HEK293 (cell line): ENCODE data around the gene PLA2G4E.

Source experiments
- KLF9 ChIP-seq: fragments of 450-650 bp; formaldehyde crosslinking; IDR thresholded peaks from 2 replicates; pipeline ENCODE4 v1.5.1; 2016; ENCODE audit warnings: missing biosample characterization, missing genetic modification characterization, low read depth
- REPIN1 ChIP-seq: fragments of 450-650 bp; formaldehyde crosslinking; IDR thresholded peaks from 2 replicates; pipeline ENCODE4 v1.5.1; 2017; ENCODE audit warnings: missing biosample characterization, missing genetic modification characterization, low read depth
- ZFP3 ChIP-seq: fragments of 450-650 bp; formaldehyde crosslinking; IDR thresholded peaks from 2 replicates; pipeline ENCODE4 v1.5.1; 2016; ENCODE audit warnings: low read depth, missing biosample characterization, missing genetic modification characterization
- ZFP37 ChIP-seq: fragments of 450-650 bp; formaldehyde crosslinking; IDR thresholded peaks from 2 replicates; pipeline ENCODE4 v1.5.1; 2016; ENCODE audit warnings: missing biosample characterization, missing genetic modification characterization
- ZNF138 ChIP-seq: fragments of 450-650 bp; formaldehyde crosslinking; IDR thresholded peaks from 2 replicates; pipeline ENCODE4 v1.5.1; 2016; ENCODE audit warnings: missing biosample characterization, missing genetic modification characterization, borderline replicate concordance
- ZNF658 ChIP-seq: fragments of 450-650 bp; formaldehyde crosslinking; IDR thresholded peaks from 2 replicates; pipeline ENCODE4; 2016; ENCODE audit warnings: missing biosample characterization, missing genetic modification characterization
- TF ChIP-seq, protein P1 (sequence below): fragments of 450-650 bp; formaldehyde crosslinking; IDR thresholded peaks from 2 replicates; pipeline ENCODE4 v1.5.1; 2016; ENCODE audit warnings: missing biosample characterization, missing genetic modification characterization
- TF ChIP-seq, protein P2 (sequence below): fragments of 450-650 bp; formaldehyde crosslinking; IDR thresholded peaks from 2 replicates; pipeline ENCODE4 v1.5.1; 2017; ENCODE audit warnings: missing biosample characterization, missing genetic modification characterization
- TF ChIP-seq, protein P3 (sequence below): IDR thresholded peaks from 2 replicates; pipeline ENCODE4 v1.6.1; 2011; ENCODE audit warnings: mild to moderate bottlenecking, low read depth, low read length, borderline replicate concordance

DNA sequence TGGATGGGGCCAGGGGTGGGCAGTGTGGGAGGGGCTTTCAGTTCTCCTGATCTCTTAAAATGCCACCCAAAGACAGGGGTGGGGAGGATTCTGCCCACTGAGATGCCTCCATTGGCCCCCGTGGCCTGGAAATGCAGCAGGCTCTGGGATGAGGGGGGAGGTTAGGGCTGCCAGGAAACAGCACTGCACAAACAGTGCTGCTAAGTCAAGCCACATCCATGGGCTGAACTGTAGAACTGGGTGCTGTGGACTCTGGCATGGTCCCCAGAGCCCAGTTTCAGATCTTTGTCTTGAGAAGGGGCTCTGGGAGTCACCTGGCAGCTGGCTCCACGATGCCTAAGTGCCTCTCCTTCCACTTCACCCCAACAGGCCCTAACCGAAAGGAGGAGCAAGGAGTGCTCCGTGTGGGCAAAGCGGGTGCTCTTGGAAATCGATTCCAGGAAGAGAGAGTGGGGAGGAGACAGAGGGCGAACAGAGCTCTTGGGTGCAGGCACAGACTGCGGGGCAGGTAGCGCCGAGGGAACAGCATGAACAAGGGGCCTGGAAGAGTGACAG lies 7.8 kb downstream of the PLA2G4E start:
- TF ChIP-seq, protein P1, sequence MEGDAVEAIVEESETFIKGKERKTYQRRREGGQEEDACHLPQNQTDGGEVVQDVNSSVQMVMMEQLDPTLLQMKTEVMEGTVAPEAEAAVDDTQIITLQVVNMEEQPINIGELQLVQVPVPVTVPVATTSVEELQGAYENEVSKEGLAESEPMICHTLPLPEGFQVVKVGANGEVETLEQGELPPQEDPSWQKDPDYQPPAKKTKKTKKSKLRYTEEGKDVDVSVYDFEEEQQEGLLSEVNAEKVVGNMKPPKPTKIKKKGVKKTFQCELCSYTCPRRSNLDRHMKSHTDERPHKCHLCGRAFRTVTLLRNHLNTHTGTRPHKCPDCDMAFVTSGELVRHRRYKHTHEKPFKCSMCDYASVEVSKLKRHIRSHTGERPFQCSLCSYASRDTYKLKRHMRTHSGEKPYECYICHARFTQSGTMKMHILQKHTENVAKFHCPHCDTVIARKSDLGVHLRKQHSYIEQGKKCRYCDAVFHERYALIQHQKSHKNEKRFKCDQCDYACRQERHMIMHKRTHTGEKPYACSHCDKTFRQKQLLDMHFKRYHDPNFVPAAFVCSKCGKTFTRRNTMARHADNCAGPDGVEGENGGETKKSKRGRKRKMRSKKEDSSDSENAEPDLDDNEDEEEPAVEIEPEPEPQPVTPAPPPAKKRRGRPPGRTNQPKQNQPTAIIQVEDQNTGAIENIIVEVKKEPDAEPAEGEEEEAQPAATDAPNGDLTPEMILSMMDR (tag by site-specific recombination) = no peak
- TF ChIP-seq ZNF138 (tag by site-specific recombination) (no peak), ZFP37 (no peak), ZFP3 (no peak), KLF9 (tag by site-specific recombination) (no peak), REPIN1 (tag by site-specific recombination) (no peak), ZNF658 (tag by site-specific recombination) (no peak)
- TF ChIP-seq, protein P2, sequence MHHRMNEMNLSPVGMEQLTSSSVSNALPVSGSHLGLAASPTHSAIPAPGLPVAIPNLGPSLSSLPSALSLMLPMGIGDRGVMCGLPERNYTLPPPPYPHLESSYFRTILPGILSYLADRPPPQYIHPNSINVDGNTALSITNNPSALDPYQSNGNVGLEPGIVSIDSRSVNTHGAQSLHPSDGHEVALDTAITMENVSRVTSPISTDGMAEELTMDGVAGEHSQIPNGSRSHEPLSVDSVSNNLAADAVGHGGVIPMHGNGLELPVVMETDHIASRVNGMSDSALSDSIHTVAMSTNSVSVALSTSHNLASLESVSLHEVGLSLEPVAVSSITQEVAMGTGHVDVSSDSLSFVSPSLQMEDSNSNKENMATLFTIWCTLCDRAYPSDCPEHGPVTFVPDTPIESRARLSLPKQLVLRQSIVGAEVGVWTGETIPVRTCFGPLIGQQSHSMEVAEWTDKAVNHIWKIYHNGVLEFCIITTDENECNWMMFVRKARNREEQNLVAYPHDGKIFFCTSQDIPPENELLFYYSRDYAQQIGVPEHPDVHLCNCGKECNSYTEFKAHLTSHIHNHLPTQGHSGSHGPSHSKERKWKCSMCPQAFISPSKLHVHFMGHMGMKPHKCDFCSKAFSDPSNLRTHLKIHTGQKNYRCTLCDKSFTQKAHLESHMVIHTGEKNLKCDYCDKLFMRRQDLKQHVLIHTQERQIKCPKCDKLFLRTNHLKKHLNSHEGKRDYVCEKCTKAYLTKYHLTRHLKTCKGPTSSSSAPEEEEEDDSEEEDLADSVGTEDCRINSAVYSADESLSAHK (tag by site-specific recombination) = no peak
- TF ChIP-seq, protein P3, sequence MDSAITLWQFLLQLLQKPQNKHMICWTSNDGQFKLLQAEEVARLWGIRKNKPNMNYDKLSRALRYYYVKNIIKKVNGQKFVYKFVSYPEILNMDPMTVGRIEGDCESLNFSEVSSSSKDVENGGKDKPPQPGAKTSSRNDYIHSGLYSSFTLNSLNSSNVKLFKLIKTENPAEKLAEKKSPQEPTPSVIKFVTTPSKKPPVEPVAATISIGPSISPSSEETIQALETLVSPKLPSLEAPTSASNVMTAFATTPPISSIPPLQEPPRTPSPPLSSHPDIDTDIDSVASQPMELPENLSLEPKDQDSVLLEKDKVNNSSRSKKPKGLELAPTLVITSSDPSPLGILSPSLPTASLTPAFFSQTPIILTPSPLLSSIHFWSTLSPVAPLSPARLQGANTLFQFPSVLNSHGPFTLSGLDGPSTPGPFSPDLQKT = no peak
